ENCODE results near the gene FBXO31. TPM values are rescaled to one million over a fixed set of nuclear protein-coding genes. Genes with fewer than 3 reads are reported as not detected.

Gene FBXO31
- total and polyA plus RNA-seq, 9 donors: 25.0 to 74.5 (median 54.5) TPM

DNA sequence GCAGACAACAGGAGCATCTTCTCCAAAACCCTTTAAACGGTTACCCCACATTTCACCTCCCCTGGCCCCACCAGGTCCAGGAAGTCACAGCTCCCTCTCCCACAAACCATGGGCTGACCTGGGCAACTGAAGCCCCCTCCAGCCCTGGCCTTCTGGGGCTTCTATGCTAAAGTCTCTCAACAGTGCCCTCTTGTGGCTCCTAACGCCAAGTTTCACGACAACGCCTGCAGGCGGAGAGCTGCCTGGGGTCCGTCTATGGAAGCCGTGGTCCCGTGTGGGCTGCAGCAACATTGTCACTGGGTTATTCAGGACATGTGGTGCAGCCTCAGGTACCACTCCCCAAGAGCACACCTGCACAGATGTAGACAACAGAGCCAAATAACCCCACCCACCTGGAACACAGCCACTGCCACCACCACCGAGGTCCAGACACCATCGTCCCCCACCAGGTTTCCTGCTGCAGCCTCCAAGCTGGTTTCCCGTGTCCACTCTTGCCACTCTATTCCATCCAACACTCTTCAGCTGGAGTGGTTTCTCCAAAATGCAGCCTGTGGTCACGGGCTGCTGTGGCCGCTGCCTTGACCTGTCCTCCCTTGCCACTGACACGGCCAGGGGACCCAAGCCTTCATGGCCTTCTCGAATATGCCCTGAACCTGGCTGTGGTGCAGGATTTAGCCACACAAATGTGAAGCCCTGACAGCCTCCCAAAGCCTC lies 85.5 kb downstream of the FBXO31 start:
- intact Hi-C loops (cut with DNase I): no loop called here
- Histone ChIP-seq H3K36me3 (no peaks in the 10 kb centered on the region), H3K27ac (no peak overlapping the region), H3K9me3 (no peaks in the 10 kb centered on the region), H3K4me1 (ENCODE audit: insufficient read depth) (no peaks in the 10 kb centered on the region), H3K27me3 (no peaks in the 10 kb centered on the region), H3K4me3 (no peak overlapping the region)
- DNase-seq: no peak
- TF ChIP-seq POLR2A (IDR thresholded peaks at IDR 0.05): no peak
- TF ChIP-seq, protein P1, sequence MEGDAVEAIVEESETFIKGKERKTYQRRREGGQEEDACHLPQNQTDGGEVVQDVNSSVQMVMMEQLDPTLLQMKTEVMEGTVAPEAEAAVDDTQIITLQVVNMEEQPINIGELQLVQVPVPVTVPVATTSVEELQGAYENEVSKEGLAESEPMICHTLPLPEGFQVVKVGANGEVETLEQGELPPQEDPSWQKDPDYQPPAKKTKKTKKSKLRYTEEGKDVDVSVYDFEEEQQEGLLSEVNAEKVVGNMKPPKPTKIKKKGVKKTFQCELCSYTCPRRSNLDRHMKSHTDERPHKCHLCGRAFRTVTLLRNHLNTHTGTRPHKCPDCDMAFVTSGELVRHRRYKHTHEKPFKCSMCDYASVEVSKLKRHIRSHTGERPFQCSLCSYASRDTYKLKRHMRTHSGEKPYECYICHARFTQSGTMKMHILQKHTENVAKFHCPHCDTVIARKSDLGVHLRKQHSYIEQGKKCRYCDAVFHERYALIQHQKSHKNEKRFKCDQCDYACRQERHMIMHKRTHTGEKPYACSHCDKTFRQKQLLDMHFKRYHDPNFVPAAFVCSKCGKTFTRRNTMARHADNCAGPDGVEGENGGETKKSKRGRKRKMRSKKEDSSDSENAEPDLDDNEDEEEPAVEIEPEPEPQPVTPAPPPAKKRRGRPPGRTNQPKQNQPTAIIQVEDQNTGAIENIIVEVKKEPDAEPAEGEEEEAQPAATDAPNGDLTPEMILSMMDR (IDR thresholded peaks at IDR 0.05): peak in 1 of 3 donors; percentile 7
- WGBS, 3 donors: 48 to 55% (median 54%) methylated on average over 15 of the region's 15 CpGs

DNA sequence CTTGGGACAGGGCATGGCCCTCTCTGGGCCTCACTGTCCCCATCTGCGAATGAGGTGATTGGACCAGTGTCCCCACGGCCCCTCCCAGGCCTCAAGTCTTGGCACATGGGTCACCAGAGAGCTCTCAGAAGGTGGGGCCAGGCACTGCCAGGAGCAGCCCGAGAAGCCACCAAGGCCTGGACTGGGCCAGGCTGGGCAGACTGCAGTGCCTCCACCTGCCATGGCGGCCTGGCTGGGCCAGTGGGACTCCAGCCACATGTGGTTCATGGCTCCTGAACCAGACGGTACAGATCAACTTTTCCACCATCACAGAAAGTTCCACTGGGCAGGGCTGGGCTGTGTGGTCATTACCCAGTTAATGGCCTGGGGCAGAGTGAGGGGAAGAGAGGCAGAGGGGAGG lies 86.2 kb downstream of the FBXO31 start:
- Histone ChIP-seq H3K27ac (no peak overlapping the region), H3K4me3 (no peak overlapping the region), H3K27me3 (no peaks in the 10 kb centered on the region), H3K4me1 (ENCODE audit: insufficient read depth) (no peaks in the 10 kb centered on the region), H3K36me3 (no peaks in the 10 kb centered on the region), H3K9me3 (no peaks in the 10 kb centered on the region)
- intact Hi-C loops (cut with DNase I): no loop called here
- no peak for TF ChIP-seq POLR2A (IDR thresholded peaks at IDR 0.05)
- TF ChIP-seq, protein P1 (IDR thresholded peaks at IDR 0.05): no peak
- no peak for TF ChIP-seq EP300 (IDR thresholded peaks at IDR 0.05)
- WGBS, 3 donors: 86 to 91% (median 86%) methylated on average over 5 of the region's 5 CpGs
- no peak for DNase-seq

DNA sequence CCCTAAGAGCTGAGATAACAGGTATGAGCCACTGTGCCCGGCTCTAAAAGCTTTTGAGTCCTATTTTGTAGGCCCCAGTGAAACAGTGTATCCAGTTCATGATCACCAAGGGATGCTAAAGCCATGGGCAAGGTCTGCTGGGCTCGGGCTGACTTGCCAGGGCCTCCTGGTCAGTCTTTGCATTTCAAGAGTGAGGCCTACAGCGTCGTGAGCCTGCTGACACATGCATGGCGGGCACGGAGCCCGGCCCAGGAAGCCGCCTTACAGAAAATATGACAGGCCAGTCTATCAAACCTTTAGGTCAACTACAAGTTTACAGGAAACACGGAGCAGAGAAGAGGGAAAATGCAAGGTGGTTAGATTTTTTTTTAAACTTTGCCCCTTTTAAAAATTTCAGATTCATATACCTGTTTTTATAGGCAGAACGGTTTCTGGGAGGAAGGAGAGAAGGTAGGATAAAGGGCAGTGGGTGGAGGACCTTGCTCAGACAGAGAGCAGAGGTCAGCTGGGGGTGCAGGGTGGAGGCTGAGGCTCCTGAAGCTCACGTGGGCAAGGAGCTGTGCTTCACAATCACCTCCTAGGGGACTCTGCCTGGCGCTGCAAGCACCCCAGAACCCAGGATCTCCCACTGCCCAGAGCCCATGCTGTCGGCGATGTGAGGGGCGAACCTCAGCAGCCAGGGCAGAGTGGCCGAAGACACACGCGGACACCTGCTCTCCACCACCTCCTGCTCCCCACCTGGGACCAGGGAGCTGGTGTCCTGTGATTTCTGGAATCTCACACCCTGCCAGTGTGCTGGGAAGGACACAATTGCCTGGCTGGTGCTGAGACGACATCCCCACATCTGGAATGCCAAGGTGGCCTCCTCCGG lies 87.7 kb downstream of the FBXO31 start:
- TF ChIP-seq, protein P1 (IDR thresholded peaks at IDR 0.05): no peak
- TF ChIP-seq EP300 (IDR thresholded peaks at IDR 0.05) (no peak), POLR2A (IDR thresholded peaks at IDR 0.05) (no peak)
- H3K27ac ChIP-seq: no peak overlapping the region
- H3K36me3 ChIP-seq: no peaks in the 10 kb centered on the region
- H3K4me3 ChIP-seq: no peak overlapping the region
- H3K9me3 ChIP-seq: no peaks in the 10 kb centered on the region
- H3K4me1 ChIP-seq (ENCODE audit: insufficient read depth): no peaks in the 10 kb centered on the region
- intact Hi-C loops (cut with DNase I): no loop called here
- WGBS, 3 donors: 86 to 90% (median 89%) methylated on average over 20 of the region's 20 CpGs
- H3K27me3 ChIP-seq: no peaks in the 10 kb centered on the region
- no peak for DNase-seq

DNA sequence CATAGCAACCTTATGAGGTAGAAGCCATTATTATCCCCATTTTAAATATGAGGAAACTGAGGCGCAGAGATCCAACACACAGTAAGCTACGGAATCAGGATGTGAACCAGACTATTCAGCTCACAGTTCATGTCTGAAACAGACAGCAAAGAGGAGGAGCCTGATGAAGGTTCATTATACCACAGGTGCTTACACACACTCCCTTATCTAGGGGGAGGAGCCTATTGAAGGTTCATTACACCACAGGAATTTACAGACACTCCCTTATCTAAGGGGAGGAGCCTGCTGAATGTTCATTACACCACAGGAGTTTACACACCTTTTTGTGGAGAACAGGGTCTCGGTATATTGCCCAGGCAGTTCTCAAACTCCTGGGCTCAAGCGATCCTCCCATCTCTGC lies 88.3 kb downstream of the FBXO31 start:
- no peak for DNase-seq
- Histone ChIP-seq H3K4me3 (no peak overlapping the region), H3K27me3 (no peaks in the 10 kb centered on the region), H3K4me1 (ENCODE audit: insufficient read depth) (no peaks in the 10 kb centered on the region), H3K27ac (no peak overlapping the region), H3K9me3 (no peaks in the 10 kb centered on the region), H3K36me3 (no peaks in the 10 kb centered on the region)
- intact Hi-C loops (cut with DNase I): no loop called here
- TF ChIP-seq EP300 (IDR thresholded peaks at IDR 0.05) (no peak), POLR2A (IDR thresholded peaks at IDR 0.05) (no peak)
- 71 to 84% (median 75%) methylated on average over 4 of the region's 4 CpGs for WGBS, 3 donors

DNA sequence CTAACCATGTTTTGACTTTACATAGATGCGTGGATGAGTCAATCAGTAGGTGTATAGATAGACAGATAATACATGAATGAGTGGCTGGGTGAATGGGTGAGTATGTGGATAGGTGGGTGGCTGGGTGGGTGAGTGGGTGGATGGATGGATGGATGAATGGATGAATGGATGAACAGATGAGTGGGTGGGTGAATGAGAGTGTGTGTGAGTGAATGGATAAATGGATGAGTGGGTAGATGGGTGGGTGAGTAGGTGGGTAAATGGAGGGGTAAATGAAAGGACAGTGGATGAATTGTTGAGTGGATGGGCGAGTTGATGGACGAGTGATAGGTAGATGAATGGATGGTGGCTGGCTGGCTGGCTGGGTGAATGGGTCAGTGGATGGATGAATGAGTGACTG lies 89.6 kb downstream of the FBXO31 start:
- DNase-seq: no peak
- intact Hi-C loops (cut with DNase I): no loop called here
- H3K27me3 ChIP-seq: no peaks in the 10 kb centered on the region
- no peaks in the 10 kb centered on the region for H3K36me3 ChIP-seq
- no peaks in the 10 kb centered on the region for H3K9me3 ChIP-seq
- H3K27ac ChIP-seq: no peak overlapping the region
- H3K4me1 ChIP-seq (ENCODE audit: insufficient read depth): no peaks in the 10 kb centered on the region
- WGBS, 3 donors: 94 to 95% (median 95%) methylated on average over 3 of the region's 3 CpGs
- H3K4me3 ChIP-seq: no peak overlapping the region
- no peak for TF ChIP-seq EP300 (IDR thresholded peaks at IDR 0.05)
- TF ChIP-seq POLR2A (IDR thresholded peaks at IDR 0.05): no peak
- TF ChIP-seq, protein P1 (IDR thresholded peaks at IDR 0.05): no peak

Measured in ovary (tissue), 9 donors.